NB4 (cell line): ENCODE data around the gene AGPAT1.

Experiments used
- MYC ChIP-seq: IDR thresholded peaks from 2 replicates; pipeline ENCODE4 v1.6.1; 2011; ENCODE audit warnings: low read depth, low read length
- POLR2A ChIP-seq: IDR thresholded peaks from 2 replicates; pipeline ENCODE4 v1.6.1; 2011; ENCODE audit warnings: mild to moderate bottlenecking; ENCODE audit not compliant: insufficient read length; ENCODE audit errors: extremely low read depth
- TF ChIP-seq, protein P1 (sequence below): IDR thresholded peaks from one replicate; pipeline ENCODE4 v1.5.1; 2012; ENCODE audit warnings: low read depth, low read length
- TF ChIP-seq, protein P2 (sequence below): IDR thresholded peaks from 2 replicates; pipeline ENCODE4 v1.6.1; 2011; ENCODE audit warnings: low read depth, low read length

GRCh38 chr6:32137454-32137853 lies 38.4 kb downstream of the AGPAT1 start:
- TF ChIP-seq, protein P1, sequence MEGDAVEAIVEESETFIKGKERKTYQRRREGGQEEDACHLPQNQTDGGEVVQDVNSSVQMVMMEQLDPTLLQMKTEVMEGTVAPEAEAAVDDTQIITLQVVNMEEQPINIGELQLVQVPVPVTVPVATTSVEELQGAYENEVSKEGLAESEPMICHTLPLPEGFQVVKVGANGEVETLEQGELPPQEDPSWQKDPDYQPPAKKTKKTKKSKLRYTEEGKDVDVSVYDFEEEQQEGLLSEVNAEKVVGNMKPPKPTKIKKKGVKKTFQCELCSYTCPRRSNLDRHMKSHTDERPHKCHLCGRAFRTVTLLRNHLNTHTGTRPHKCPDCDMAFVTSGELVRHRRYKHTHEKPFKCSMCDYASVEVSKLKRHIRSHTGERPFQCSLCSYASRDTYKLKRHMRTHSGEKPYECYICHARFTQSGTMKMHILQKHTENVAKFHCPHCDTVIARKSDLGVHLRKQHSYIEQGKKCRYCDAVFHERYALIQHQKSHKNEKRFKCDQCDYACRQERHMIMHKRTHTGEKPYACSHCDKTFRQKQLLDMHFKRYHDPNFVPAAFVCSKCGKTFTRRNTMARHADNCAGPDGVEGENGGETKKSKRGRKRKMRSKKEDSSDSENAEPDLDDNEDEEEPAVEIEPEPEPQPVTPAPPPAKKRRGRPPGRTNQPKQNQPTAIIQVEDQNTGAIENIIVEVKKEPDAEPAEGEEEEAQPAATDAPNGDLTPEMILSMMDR: no peak
- TF ChIP-seq, protein P2, sequence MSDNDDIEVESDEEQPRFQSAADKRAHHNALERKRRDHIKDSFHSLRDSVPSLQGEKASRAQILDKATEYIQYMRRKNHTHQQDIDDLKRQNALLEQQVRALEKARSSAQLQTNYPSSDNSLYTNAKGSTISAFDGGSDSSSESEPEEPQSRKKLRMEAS: no peak
- TF ChIP-seq POLR2A: no peak
- no peak for TF ChIP-seq MYC
